PFSK-1 (cell line): ENCODE data around the gene CRISPLD2.

Experiments used
- FOXP2 ChIP-seq: optimal IDR thresholded peaks from 2 replicates; pipeline ENCODE3; 2011; ENCODE audit warnings: borderline replicate concordance, control low read depth, inconsistent platforms; ENCODE audit not compliant: insufficient read depth; ENCODE audit errors: extremely low read length, extremely low read depth
- POLR2AphosphoS5 ChIP-seq: IDR thresholded peaks from 2 replicates; pipeline ENCODE4 v1.6.1; 2012; ENCODE audit warnings: low read depth, mild to moderate bottlenecking, control low read depth, low read length, moderate library complexity
- REST ChIP-seq, 2 experiments: IDR thresholded peaks; 2 replicates each; pipeline versions ENCODE4 v1.6.1 to v1.8.0; 2011 to 2012; ENCODE audit warnings: low read depth in 2 of 2, low read length in 2 of 2, control low read depth in 1 of 2, inconsistent platforms in 1 of 2, mild to moderate bottlenecking in 1 of 2, moderate library complexity in 1 of 2; ENCODE audit not compliant: insufficient read depth in 1 of 2
- SIN3A ChIP-seq: IDR thresholded peaks from 2 replicates; pipeline ENCODE4 v1.6.1; 2012; ENCODE audit warnings: mild to moderate bottlenecking, low read length, moderate library complexity, borderline replicate concordance; ENCODE audit not compliant: insufficient read depth
- TAF1 ChIP-seq: IDR thresholded peaks from 2 replicates; pipeline ENCODE4 v1.6.1; 2012; ENCODE audit warnings: low read length, control low read depth, borderline replicate concordance; ENCODE audit not compliant: insufficient read depth

GRCh38 chr16:84914273-84914672 is 94.5 kb downstream of the CRISPLD2 start:
- TF ChIP-seq TAF1: no peak
- TF ChIP-seq REST (IDR thresholded peaks at IDR 0.05; ENCODE audit: insufficient read depth in 1 of 2, low read depth in 2 of 2, low read length in 2 of 2): no peak
- no peak for TF ChIP-seq FOXP2
- no peak for TF ChIP-seq SIN3A
- TF ChIP-seq POLR2AphosphoS5: no peak
